ENCODE data around the gene STK4.
"Not testable (repeated sequence)": the region's sequence is repeated elsewhere in the genome, so short reads cannot be mapped to it uniquely, and the experiment has no call there.

STK4 gene

GRCh38 chr20:45019027-45019761 lies 52.9 kb downstream of the STK4 start:
- FAIRE-seq (no peak), DNase-seq (ENCODE audit: insufficient read length) (no peak)
- TF ChIP-seq TAF1 (IDR thresholded peaks at IDR 0.05; ENCODE audit: borderline replicate concordance, low read depth, low read length) = no peak

GRCh38 chr20:45019762-45020123 lies 53.4 kb downstream of the STK4 start:
- FAIRE-seq (no peak), DNase-seq (ENCODE audit: insufficient read length) (no peak)
- no peak for TF ChIP-seq POLR2A (IDR thresholded peaks at IDR 0.05; ENCODE audit: low read depth, low read length)
- no peak for TF ChIP-seq TAF1 (IDR thresholded peaks at IDR 0.05; ENCODE audit: borderline replicate concordance, low read depth, low read length)
- TF ChIP-seq POLR2AphosphoS5 (IDR thresholded peaks at IDR 0.05; ENCODE audit: low read depth, low read length) = no peak

GRCh38 chr20:45020236-45020886 lies 54.0 kb downstream of the STK4 start:
- FAIRE-seq (no peak), DNase-seq (ENCODE audit: insufficient read length) (no peak)
- TF ChIP-seq POLR2AphosphoS5 (IDR thresholded peaks at IDR 0.05; ENCODE audit: low read depth, low read length) (no peak), TAF1 (IDR thresholded peaks at IDR 0.05; ENCODE audit: borderline replicate concordance, low read depth, low read length) (no peak), POLR2A (IDR thresholded peaks at IDR 0.05; ENCODE audit: low read depth, low read length) (no peak)

DNA sequence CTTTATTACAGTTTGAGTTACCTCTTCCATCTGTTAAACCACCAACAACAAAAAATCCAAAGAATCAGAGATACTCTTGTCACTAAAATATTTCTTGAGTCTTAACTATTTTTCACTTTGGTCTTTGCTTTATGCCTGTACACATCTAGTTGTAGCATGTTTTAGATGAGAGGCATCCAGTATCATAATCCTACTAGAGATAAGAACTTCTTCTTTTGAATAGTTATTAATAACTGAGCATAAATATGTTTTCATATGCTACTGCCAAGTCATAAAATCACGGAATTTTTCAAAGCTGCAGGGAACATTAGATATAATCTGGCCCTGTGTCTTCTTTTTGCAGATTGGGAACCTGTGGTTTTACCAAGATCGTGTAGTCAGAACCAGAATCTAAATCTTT lies 55.3 kb downstream of the STK4 start:
- no peak for TF ChIP-seq POLR2A (IDR thresholded peaks at IDR 0.05; ENCODE audit: low read depth, low read length)
- DNase-seq (ENCODE audit: insufficient read length) (no peak), FAIRE-seq (no peak)

GRCh38 chr20:45023140-45023539 lies 56.8 kb downstream of the STK4 start:
- FAIRE-seq; DNase-seq (ENCODE audit: insufficient read length): not testable (repeated sequence)

DNA sequence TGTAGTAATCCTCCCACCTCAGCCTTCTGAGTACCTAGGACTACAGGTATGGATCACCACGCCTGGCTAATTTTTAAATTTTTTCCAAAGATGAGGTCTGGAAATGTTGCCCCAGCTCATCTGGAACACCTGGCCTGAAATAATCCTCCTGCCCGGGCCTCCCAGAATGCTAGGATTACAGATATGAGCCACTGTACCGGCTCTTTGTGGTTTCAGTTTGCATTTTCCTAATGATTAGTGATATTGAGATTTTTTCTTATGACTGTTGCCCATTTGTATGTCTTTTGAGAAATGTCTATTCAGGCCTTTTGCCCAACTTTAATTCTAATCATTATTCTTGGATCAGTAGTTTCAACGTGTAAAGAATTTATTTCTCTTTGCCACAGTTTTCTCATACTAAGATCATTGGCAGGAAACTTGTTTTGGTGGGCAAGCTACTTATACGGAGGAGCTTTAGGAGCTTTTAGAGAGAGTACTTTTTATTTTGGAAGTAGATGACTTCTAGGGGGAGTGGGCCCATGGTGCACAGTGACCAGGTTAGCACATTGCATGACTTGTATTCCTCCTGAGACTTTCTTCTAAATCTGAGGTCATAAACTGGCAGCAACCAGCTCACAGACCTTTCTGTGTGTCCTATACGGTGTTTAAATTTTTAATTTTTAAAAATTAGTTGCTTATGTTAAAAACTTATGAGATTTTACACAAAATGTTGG lies 62.3 kb downstream of the STK4 start:
- TF ChIP-seq TAF1 (IDR thresholded peaks at IDR 0.05; ENCODE audit: borderline replicate concordance, low read depth, low read length) = no peak
- TF ChIP-seq POLR2AphosphoS5 (IDR thresholded peaks at IDR 0.05; ENCODE audit: low read depth, low read length) = no peak
- TF ChIP-seq POLR2A (IDR thresholded peaks at IDR 0.05; ENCODE audit: low read depth, low read length) = no peak
- DNase-seq (ENCODE audit: insufficient read length) = no peak
- FAIRE-seq = no peak

GRCh38 chr20:45029884-45030283 lies 63.6 kb downstream of the STK4 start:
- no peak for FAIRE-seq
- no peak for DNase-seq (ENCODE audit: insufficient read length)
- TF ChIP-seq TAF1 (IDR thresholded peaks at IDR 0.05; ENCODE audit: borderline replicate concordance, low read depth, low read length) (no peak), POLR2AphosphoS5 (IDR thresholded peaks at IDR 0.05; ENCODE audit: low read depth, low read length) (no peak), POLR2A (IDR thresholded peaks at IDR 0.05; ENCODE audit: low read depth, low read length) (no peak)

GRCh38 chr20:45032276-45032675 lies 66.0 kb downstream of the STK4 start:
- no peak for TF ChIP-seq TAF1 (IDR thresholded peaks at IDR 0.05; ENCODE audit: borderline replicate concordance, low read depth, low read length)
- TF ChIP-seq POLR2AphosphoS5 (IDR thresholded peaks at IDR 0.05; ENCODE audit: low read depth, low read length) = no peak
- TF ChIP-seq POLR2A (IDR thresholded peaks at IDR 0.05; ENCODE audit: low read depth, low read length) = no peak
- DNase-seq (ENCODE audit: insufficient read length) = no peak
- FAIRE-seq = no peak

GRCh38 chr20:45032781-45033180 lies 66.5 kb downstream of the STK4 start:
- DNase-seq (ENCODE audit: insufficient read length) = no peak
- TF ChIP-seq POLR2A (IDR thresholded peaks at IDR 0.05; ENCODE audit: low read depth, low read length) (no peak), TAF1 (IDR thresholded peaks at IDR 0.05; ENCODE audit: borderline replicate concordance, low read depth, low read length) (no peak), POLR2AphosphoS5 (IDR thresholded peaks at IDR 0.05; ENCODE audit: low read depth, low read length) (no peak)
- no peak for FAIRE-seq

DNA sequence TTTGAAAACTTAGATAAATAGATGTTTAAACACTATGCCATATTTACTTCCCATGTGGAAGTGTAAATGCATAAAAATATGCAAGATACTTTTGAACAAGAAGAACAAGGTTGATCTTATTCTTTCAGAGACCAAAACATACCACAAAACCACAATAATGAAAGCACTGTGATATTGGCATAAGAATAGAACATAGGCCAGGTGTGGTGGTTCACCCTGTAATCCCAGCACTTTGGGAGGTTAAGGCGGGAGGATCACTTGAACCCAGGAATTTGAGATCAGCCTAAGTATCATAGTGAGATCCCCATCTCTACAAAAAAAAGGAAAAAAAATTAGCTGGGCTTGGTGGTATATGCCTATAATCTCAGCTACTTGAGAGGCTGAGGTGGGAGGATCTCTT lies 68.1 kb downstream of the STK4 start:
- no peak for FAIRE-seq
- no peak for TF ChIP-seq TAF1 (IDR thresholded peaks at IDR 0.05; ENCODE audit: borderline replicate concordance, low read depth, low read length)
- no peak for TF ChIP-seq POLR2AphosphoS5 (IDR thresholded peaks at IDR 0.05; ENCODE audit: low read depth, low read length)
- no peak for TF ChIP-seq POLR2A (IDR thresholded peaks at IDR 0.05; ENCODE audit: low read depth, low read length)

DNA sequence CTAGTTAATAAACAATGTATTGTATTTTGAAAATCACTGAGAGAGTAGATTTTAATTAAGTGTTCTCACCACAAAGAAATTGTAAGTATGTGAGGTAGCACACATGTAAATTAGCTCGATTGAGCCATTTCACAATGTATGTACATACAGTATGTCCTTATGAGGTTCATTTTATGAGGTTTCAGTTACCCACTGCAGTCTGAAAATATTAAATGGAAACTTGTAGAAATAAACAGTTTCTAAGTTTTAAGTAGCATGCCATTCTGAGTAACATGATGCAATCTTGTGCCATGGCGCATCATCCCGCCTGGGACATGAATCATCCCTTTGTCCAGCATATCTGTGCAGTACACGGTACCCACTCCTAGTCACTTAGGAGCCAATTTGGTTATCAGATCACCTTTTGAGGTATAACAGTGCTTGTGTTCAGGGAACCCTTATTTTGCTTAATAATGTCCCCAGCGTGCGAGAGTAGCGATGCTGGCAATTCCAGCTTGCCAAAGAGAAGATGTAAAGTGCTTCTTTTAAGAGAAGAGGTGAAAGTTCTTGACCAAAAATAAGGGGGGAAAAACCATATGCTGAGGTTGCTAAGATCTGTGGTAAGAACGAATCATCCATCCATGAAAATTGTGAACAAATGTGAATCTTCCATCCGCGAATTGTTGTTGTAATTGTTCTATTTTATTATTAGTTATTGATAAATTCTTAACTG lies 69.9 kb downstream of the STK4 start:
- TF ChIP-seq POLR2AphosphoS5 (IDR thresholded peaks at IDR 0.05; ENCODE audit: low read depth, low read length) = no peak
- TF ChIP-seq POLR2A (IDR thresholded peaks at IDR 0.05; ENCODE audit: low read depth, low read length) = no peak
- no peak for TF ChIP-seq TAF1 (IDR thresholded peaks at IDR 0.05; ENCODE audit: borderline replicate concordance, low read depth, low read length)
- DNase-seq (ENCODE audit: insufficient read length) (no peak), FAIRE-seq (no peak)

More for the DNA sequence above, 68.1 kb downstream of the STK4 start:
- no peak for DNase-seq (ENCODE audit: insufficient read length)

DNA sequence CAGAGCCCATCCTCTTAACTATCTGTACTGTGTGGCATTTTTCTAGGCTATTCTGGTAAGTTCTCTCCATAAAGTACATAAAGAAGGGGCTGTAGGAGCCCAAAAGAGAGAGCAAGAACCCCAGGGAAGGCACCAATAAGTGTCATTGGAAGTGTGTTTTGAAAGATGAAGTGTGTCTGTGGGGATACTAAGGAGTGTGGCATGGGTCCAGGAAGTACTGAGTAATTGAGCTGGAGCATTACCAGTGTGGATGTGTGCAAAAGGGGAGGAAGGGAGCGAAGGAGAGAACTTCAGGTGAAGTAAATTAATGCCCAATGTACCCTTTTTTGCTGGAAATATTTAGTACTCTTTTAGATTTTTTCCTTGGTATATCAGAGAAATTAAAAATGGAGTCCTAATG lies 70.7 kb downstream of the STK4 start:
- TF ChIP-seq POLR2A (IDR thresholded peaks at IDR 0.05; ENCODE audit: low read depth, low read length) (no peak), POLR2AphosphoS5 (IDR thresholded peaks at IDR 0.05; ENCODE audit: low read depth, low read length) (no peak), TAF1 (IDR thresholded peaks at IDR 0.05; ENCODE audit: borderline replicate concordance, low read depth, low read length) (no peak)
- DNase-seq (ENCODE audit: insufficient read length) (no peak), FAIRE-seq (no peak)
